ENCODE measurements around the gene IL31. TPM values are rescaled to one million over a fixed set of nuclear protein-coding genes. Genes with fewer than 3 reads are reported as not detected.

Gene IL31
- total RNA-seq, 1 donor from 2014 or later: not detected

- DNase-seq (ENCODE audit: low spot score in 2 of 2, unreplicated experiment in 2 of 2): no peak
- Mint-ChIP-seq H3K36me3 (peaks cover 5% of the 10 kb centered on the region), H3K27ac (no peak overlapping the region), H3K27me3 (ENCODE audit: low read depth) (peaks cover 10% of the 10 kb centered on the region), H3K4me3 (no peak overlapping the region), H3K9me3 (peaks cover 14% of the 10 kb centered on the region), H3K4me1 (no peaks in the 10 kb centered on the region)
- TF ChIP-seq CTCF (IDR thresholded peaks at IDR 0.05; ENCODE audit: unreplicated experiment): peak; percentile 52
Observed at GRCh38 chr12:122190842-122191668, 17.0 kb upstream of the IL31 start.

DNA sequence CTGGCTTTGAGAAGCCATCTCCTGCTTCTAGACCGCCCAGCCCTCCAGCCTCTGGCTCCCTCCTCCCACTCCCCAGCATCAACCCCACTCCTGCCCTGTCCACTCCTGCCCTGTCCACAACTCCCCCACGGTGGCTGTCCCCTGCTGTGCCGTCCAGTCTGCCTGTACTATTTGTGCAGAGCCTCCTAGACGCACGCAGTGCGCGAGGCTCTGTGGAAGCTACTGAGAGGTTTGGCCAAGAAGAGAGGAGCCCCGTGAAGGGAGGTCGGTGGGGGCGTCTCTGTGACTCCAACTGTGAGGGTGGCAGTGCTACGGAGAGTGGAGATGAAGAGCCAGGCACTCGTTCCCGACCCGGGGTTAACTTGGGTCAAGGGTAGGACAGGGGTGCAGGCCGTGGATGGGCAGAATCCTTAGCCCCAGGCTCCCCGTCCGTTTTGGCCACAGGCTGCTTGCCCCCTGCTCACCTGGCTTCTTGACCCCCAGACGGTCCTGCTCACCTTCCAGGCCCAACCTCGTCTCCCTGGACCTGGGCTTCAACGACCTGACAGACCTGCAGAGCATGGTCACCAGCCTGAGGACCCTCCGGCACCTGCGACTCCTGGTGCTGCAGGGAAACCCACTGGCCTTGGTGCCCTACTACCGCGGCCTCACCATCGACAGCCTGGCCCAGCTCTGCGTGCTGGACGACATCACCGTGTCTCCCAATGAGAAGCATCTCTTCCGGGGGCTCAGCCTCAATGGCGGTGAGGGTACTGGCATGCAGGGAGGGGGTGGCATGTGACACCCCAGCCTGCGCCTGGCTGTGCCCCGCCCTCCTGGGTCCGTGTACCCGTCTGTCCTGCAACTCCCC, 15.8 kb upstream of the IL31 start:
- H3K4me3 Mint-ChIP-seq: no peak overlapping the region
- TF ChIP-seq CTCF (IDR thresholded peaks at IDR 0.05; ENCODE audit: unreplicated experiment): no peak
- H3K4me1 Mint-ChIP-seq: no peaks in the 10 kb centered on the region
- H3K36me3 Mint-ChIP-seq: no peaks in the 10 kb centered on the region
- peaks cover 6% of the 10 kb centered on the region for H3K27me3 Mint-ChIP-seq (ENCODE audit: low read depth)
- DNase-seq (ENCODE audit: low spot score in 2 of 2, unreplicated experiment in 2 of 2): no peak
- H3K9me3 Mint-ChIP-seq: peaks cover 3% of the 10 kb centered on the region
- no peak overlapping the region for H3K27ac Mint-ChIP-seq

GRCh38 chr12:122187466-122187865, 13.4 kb upstream of the IL31 start:
- Mint-ChIP-seq H3K27me3 (ENCODE audit: low read depth) (peaks cover 2% of the 10 kb centered on the region), H3K27ac (no peak overlapping the region), H3K9me3 (no peaks in the 10 kb centered on the region), H3K36me3 (no peaks in the 10 kb centered on the region), H3K4me1 (peaks cover 3% of the 10 kb centered on the region), H3K4me3 (no peak overlapping the region)
- no peak for TF ChIP-seq CTCF (IDR thresholded peaks at IDR 0.05; ENCODE audit: unreplicated experiment)
- no peak for DNase-seq (ENCODE audit: low spot score in 2 of 2, unreplicated experiment in 2 of 2)

GRCh38 chr12:122185494-122186082, 11.6 kb upstream of the IL31 start:
- H3K27me3 Mint-ChIP-seq (ENCODE audit: low read depth): no peaks in the 10 kb centered on the region
- H3K36me3 Mint-ChIP-seq: no peaks in the 10 kb centered on the region
- DNase-seq (ENCODE audit: low spot score in 2 of 2, unreplicated experiment in 2 of 2): no peak
- H3K27ac Mint-ChIP-seq: no peak overlapping the region
- peaks cover 3% of the 10 kb centered on the region for H3K4me1 Mint-ChIP-seq
- no peak for TF ChIP-seq CTCF (IDR thresholded peaks at IDR 0.05; ENCODE audit: unreplicated experiment)
- H3K4me3 Mint-ChIP-seq: no peak overlapping the region
- no peaks in the 10 kb centered on the region for H3K9me3 Mint-ChIP-seq

- Mint-ChIP-seq H3K27ac (no peak overlapping the region), H3K4me1 (peaks cover 3% of the 10 kb centered on the region), H3K9me3 (no peaks in the 10 kb centered on the region), H3K36me3 (no peaks in the 10 kb centered on the region), H3K27me3 (ENCODE audit: low read depth) (no peaks in the 10 kb centered on the region), H3K4me3 (no peak overlapping the region)
- DNase-seq (ENCODE audit: low spot score in 2 of 2, unreplicated experiment in 2 of 2): no peak
- no peak for TF ChIP-seq CTCF (IDR thresholded peaks at IDR 0.05; ENCODE audit: unreplicated experiment)
Observed at GRCh38 chr12:122185079-122185478, 11.1 kb upstream of the IL31 start.

All from mesothelial cell of epicardium (in vitro differentiated cells).